Astrocyte of the cerebellum (primary cell): Measurements from ENCODE around the gene ZNF320.
"Not testable (repeated sequence)": the region's sequence is repeated elsewhere in the genome, so short reads cannot be mapped to it uniquely, and the experiment has no call there.

Experiments used
- DNase-seq: peaks from one replicate; pipeline ENCODE4 v3.0.0-alpha.2; 2011; ENCODE audit warnings: low read depth
- H3K4me3 ChIP-seq: 2 replicates; pipeline ENCODE4 v1.5.1; 2011; ENCODE audit warnings: mild to moderate bottlenecking, low read depth, low read length, moderate library complexity
- in situ Hi-C: cut with HindIII; loops from 2 replicates; pipeline ENCODE4 v1.10.0; 2017; ENCODE audit warnings: low sequenced_read_pairs
- TF ChIP-seq, protein P1 (sequence below): IDR thresholded peaks from 2 replicates; pipeline ENCODE4 v1.5.1; 2012; ENCODE audit warnings: low read length, low read depth, moderate library complexity, mild to moderate bottlenecking; ENCODE audit errors: missing control alignments

ZNF320 gene

DNA sequence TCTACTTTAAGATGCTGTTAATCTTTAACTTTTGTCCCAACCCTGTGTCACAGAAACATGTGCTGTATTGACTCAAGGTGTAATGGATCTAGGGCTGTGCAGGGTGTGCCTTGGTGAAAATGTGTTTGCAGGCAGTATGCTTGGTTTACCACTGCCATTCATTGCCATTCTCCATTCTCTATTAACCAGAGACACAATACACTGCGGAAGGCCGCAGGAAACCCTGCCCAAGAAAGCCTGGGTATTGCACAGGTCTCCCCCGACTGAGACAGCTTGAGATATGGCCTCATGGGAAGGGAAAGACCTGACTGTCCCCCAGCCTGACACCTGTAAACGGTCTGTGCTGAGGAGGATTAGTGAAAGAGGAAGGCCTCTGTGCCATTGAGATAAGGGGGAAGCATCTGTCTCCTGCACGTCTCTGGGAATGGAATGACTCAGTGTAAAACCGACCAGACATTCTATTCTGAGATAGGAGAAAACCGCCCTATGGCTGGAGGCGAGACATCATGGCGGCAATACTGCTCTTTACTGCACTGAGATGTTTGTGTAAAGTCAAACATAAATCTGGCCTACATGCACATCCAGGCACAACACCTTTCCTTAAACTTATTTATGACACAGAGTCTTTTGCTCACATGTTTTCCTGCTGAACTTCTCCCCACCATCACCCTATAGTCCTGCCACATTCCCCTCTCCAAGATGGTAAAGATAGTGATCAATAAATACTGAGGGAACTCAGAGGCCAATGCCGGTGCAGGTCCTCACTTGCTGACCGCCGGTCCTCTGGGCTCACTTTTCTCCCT is 38.9 kb upstream of the ZNF320 start:
- DNase-seq: no peak
- in situ Hi-C loops: no loop called here
- H3K4me3 ChIP-seq: no peak overlapping the region
- TF ChIP-seq, protein P1, sequence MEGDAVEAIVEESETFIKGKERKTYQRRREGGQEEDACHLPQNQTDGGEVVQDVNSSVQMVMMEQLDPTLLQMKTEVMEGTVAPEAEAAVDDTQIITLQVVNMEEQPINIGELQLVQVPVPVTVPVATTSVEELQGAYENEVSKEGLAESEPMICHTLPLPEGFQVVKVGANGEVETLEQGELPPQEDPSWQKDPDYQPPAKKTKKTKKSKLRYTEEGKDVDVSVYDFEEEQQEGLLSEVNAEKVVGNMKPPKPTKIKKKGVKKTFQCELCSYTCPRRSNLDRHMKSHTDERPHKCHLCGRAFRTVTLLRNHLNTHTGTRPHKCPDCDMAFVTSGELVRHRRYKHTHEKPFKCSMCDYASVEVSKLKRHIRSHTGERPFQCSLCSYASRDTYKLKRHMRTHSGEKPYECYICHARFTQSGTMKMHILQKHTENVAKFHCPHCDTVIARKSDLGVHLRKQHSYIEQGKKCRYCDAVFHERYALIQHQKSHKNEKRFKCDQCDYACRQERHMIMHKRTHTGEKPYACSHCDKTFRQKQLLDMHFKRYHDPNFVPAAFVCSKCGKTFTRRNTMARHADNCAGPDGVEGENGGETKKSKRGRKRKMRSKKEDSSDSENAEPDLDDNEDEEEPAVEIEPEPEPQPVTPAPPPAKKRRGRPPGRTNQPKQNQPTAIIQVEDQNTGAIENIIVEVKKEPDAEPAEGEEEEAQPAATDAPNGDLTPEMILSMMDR: no peak

DNA sequence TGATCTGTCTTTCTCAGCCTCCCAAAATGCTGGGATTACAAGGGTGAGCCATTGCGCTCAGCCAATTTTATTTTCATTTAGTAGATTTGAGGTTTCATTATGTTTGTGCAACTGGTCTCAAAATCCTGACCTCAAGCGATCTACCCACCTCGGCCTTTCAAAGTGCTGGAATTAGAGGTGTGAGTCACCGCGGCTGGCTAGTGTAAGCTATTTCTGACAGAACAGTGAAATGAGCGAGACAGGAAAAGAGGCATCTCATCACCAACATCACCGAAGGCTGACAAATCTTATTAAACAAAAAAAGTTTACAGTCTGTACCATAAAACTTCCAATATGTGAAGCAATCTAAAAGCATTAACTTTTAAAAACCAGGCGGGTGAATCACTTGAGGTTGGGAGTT is 38.0 kb upstream of the ZNF320 start:
- in situ Hi-C loops: no loop called here
- DNase-seq: no peak
- no peak overlapping the region for H3K4me3 ChIP-seq
- TF ChIP-seq, protein P1: no peak

DNA sequence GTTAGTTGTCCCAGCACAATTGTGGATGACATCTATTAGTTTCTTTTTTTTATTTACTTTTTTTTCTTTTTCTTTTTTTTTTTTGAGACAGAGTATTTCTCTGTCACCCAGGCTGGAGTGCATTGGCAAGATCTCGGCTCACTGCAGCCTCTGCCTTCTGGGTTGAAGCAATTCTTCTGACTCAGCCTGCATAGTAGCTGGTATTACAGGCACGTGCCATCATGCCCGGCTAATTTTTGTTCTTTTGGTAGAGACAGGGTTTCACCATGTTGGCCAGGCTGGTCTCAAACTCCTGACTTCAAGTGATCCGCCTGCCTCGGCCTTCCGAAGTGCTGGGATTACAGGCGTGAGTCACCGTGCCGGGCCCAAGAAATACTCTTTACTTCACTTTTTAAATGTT is 27.2 kb upstream of the ZNF320 start:
- H3K4me3 ChIP-seq, DNase-seq, in situ Hi-C loops: not testable (repeated sequence)

DNA sequence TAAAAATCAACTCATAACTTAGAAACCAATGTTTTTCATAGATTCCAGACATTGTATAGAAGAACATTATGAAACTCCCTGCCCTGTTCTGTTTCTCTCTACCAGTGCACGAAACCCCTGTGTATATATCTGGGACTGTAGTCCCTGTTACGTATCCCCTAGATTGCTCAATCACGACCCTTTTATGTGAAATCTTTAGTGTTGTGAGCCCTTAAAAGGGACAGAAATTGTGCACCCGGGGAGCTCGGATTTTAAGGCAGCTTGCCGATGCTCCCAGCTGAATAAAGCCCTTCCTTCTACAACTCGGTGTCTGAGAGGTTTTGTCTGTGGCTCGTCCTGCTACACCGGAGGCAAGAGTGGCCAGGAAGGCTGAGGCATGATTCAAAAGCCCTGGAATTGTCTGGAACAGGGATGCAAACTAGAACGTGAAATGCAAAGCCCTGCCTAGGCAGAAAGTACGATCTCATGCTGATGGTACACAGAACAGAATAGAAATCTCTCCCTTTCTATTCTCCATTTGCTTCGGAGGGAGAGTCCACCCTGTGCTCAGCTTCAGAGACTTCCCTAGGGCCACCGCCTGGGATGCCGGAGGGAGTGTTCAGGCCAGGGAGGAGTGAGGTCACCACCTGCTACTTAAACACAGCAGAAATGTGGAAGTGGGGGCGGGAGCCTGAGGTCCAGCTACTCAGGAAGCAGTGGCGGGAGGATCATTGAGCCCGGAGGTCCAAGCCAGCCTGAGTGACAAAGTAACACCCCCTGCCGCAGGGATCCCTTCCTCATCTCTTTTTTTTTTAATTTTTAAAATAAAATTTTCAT is 26.6 kb upstream of the ZNF320 start:
- in situ Hi-C loops: no loop called here
- peak overlapping the region; percentile 60 for H3K4me3 ChIP-seq
- no peak for DNase-seq
- TF ChIP-seq, protein P1: no peak

DNA sequence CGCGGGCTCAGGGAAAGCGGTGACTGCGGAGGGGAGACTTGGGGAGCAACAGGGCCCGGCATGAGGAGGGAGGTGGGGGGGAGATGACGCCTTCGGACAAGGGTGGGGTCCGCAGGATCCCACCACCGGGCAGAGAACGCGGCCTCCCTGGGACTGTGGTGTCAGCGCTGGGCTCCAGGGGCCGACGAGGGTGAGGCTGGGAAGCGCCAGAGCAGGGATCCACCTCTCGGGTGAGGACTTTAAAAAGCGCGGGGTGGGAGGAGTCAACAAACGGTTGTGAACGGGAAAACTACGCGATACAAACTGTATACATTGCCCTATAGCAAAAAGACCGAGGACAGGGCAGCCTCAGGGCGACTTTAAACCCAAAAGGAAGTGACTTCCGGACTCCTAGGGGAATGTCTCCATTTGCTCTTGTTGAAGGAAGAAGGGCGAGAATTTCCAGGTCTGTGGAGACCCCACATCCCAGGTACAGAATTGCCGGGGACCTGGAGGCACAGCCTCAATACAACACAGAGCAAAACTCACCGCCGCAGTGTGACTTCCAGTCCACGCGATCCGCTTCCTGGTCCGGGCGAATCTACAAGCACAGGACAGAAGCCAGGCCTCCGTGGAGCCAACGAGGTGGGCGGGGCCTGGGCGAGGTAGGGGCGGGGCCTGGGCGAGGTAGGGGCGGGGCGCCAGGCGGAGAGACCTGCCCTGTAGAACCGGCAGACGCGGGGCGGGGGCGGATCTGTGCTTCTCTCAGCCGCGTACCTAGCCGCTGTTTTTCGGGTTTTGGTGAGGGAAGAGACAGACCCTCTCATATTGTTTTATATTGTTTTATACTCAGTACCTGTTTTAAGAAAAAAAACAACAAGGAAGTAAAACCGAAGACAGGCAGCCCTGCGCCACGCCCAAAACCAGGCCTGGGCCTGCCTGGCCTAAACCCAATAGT is 25.7 kb upstream of the ZNF320 start, which contains the start of gene ZNF888:
TSS of gene ZNF888 (minus strand) at position 588 of the 937 bp plus-strand sequence. CDS start 5,555 bp downstream, outside the sequence.
- DNase-seq: no peak
- H3K4me3 ChIP-seq: peak within 1 kb of the TSS; percentile 60
- TF ChIP-seq, protein P1: no peak
- in situ Hi-C loops: no loop called here

DNA sequence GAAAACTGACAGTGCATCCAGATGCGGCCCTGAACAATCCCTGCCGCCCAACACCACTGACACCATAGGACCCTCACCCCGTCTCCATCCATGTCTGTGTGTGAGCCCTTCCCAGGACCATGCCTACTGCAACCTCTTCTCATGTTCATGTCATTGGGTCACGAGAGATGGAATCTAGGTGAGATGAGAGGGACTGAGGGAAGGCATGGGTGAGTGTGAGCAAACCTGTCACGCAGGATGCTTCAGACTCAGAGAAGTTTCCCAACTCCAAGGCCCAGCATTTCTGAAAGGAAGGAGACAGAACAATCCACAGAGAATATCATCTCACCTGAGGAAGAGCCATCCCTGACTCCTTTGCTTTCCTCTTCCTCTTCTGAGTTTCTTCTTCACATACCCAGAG is 20.1 kb upstream of the ZNF320 start:
- in situ Hi-C loops: no loop called here
- no peak for DNase-seq
- H3K4me3 ChIP-seq: no peak overlapping the region
- TF ChIP-seq, protein P1: no peak
